GM18526 (cell line): ENCODE results near the gene HOXC9.

Experiments
- POLR2A ChIP-seq: IDR thresholded peaks from 3 replicates; pipeline ENCODE4 v1.6.1; 2011; ENCODE audit not compliant: insufficient read length; ENCODE audit errors: extremely low read depth

The HOXC9 gene

GRCh38 chr12:54016478-54016964 is 16.6 kb downstream of the HOXC9 start:
- no peak for TF ChIP-seq POLR2A

- no peak for TF ChIP-seq POLR2A
These were observed 17.2 kb downstream of the HOXC9 start for GRCh38 chr12:54017027-54017788.

- TF ChIP-seq POLR2A, result peak; percentile 50
These were observed 18.0 kb downstream of the HOXC9 start for GRCh38 chr12:54017878-54018467.

GRCh38 chr12:54018468-54018984 is 18.6 kb downstream of the HOXC9 start:
- TF ChIP-seq POLR2A, result no peak

DNA sequence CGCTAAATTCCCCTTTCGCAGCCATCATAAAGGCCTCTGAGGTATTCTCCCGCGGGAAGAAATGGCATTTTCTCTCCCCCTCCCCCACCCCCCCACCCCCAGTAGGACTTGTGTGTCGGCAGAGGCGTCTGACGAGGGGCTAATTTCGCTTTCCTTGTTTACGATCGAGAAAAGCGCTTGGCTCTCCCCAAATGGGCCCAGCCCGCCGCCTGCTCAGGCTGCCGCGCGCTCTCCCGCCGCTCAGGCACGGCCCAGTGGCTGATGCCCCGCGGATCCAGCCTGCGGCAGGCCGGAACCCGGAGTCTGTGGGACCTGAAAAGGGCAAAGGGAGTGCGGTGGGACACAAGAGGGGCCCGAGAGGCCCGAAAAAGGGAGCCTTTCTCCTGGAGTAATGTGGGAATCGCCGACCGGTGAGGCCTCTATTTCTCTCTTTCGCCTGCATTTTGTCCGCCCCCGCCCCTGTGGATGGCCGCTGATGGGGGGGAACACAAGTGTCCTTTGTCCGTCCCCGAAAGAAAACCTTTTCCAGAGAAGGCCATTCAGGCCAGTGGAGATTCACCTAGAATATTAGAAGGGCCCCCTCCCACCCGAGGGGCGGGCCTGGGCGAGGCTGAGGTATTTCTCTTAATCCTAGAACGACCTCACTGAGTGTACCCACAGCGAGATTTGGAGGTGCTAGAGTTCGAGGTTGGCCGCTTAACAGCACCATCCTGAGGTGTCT is 19.3 kb downstream of the HOXC9 start:
- no peak for TF ChIP-seq POLR2A

- no peak for TF ChIP-seq POLR2A
These were observed 20.1 kb downstream of the HOXC9 start for GRCh38 chr12:54019924-54020590.

- no peak for TF ChIP-seq POLR2A
These were observed 20.8 kb downstream of the HOXC9 start for GRCh38 chr12:54020591-54021405.

DNA sequence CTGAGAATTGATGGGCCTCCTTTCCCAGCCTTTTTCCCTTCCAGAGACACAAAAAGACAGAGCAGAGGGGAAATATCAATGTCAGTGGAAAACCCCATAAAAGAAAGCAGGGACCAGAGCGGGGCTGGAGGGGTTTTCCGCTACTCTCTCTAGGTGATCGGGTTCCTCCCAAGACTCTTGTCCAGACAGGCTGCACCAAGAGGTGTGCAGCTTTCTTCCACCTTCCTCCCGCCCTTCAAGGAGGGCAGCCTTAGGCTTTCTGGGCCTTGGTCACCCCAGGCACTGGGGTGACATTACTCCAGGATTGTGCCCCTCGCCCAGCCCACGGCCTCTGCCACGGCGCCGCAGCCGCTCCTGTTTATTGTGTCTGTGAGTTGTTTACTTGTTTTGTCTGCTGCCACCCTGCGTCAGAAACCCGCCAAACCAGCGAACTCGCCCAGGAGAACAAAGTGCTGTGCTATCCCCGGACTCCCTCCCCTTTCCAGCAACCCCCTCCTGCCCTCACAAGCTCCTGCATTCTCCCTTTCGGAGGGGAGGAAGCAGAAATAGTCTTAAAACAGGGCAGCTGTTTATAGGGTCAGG is 21.6 kb downstream of the HOXC9 start:
- no peak for TF ChIP-seq POLR2A

DNA sequence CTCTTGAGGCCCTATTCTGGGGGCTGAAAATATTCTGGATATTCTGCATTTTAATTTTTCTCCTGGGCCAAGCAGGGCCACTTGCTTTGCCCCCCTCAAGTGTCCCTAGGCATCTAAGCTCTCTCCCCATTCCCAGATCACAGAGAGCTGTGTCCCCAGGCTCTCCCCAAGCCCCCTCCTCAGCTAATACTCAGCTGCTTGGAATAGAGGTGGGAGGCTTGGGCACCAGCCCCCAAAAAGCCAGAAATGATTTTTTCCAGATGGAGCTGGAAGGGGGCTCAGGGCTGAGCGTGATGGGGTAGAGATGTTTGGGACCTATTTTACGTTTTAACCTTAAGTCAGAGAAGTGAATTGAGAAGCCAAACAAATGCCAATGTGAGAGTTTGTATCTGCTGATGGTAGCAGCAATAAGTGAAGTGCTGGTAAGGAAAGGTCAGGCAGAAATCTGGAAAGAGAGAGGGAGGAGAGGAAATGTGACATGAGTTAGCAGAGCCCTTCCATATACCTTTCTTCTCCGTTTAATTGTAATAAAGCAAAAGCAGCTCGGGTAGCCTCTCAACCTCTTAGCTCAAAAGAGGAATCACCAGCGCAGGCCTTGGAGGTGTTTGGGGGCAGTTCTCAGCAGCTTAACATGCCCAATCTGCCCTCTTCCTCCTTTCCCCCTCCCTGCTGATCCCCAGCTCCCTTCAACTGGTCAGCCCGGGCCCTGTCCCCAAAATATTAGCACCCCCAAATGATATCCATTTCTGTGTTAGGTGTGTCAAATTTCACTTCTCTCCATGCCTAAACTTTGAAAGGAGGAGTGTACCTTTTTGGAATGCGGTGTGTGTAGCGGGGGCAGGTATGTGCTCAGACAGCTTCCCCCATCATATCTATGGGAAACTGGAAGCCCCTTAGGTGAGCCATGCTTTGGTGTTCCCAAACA is 23.3 kb downstream of the HOXC9 start:
- no peak for TF ChIP-seq POLR2A

DNA sequence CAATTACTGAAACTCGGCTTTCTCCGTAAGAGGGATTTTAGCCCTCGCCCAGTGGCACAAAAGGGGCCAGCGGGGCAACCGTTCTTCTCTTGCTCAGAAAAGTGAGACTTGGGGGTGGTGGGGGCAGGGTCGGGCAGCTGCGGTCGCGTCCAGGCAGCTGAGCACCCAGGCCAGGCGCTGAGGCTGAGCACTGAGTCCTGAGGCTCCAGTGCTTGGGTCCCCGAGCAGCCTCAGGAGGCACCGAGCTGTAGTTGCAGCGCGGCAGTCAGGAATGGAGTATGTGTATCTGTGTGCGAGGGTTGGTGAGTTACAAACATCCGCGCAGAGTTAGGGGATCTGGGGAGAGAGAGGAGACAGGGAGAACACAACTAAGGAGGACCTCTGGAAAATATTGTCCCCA is 24.2 kb downstream of the HOXC9 start:
- TF ChIP-seq POLR2A, result no peak

- TF ChIP-seq POLR2A, result no peak
These were observed 24.8 kb downstream of the HOXC9 start for GRCh38 chr12:54024581-54025305.
